GM21576 (cell line): Measurements from ENCODE around the gene SULT1C3.
"Not testable (repeated sequence)": the region's sequence is repeated elsewhere in the genome, so short reads cannot be mapped to it uniquely, and the experiment has no call there.

ENCODE experiments used
- ATAC-seq: cut with Tn5 transposase; IDR thresholded peaks from one replicate; pipeline ENCODE4 v1.9.1; 2021; ENCODE audit warnings: mild to moderate bottlenecking, moderate library complexity; ENCODE audit not compliant: unreplicated experiment

The SULT1C3 gene

DNA sequence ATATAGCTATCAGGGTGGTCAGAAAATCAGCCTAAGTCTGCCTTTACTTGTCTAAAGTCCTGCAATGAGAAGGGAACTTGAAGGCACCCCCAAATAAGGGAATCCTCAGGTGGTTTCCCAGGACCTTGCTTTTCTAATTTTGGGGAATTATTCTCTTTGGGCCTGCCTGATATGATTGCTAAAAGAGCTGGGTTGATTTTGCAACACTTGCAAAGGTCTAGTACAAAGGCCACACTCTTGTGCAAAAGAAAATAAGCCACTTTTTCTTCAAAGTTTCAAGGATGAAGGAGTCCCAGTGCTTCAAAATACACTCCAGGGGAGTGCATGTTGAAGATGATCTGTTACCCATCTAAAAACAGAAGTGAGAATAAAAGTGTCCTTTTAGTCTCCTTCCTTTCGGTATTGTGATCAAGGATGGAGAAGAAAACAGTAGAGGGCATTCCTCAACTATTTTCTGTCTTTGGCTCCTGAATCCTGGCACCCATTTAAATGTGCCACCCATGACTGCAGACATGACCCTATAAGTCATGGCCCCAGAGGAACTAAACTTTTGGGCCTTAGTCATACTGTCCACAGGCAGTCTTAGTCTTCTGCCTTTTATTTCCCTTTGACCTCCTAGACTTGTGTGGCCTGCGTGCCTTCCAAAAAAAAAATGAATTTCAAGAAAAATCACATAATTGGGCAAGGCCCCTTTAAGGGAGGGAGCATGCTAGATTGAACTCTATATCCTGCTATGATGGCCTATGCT is 5.1 kb downstream of the SULT1C3 start:
- ATAC-seq: no peak

DNA sequence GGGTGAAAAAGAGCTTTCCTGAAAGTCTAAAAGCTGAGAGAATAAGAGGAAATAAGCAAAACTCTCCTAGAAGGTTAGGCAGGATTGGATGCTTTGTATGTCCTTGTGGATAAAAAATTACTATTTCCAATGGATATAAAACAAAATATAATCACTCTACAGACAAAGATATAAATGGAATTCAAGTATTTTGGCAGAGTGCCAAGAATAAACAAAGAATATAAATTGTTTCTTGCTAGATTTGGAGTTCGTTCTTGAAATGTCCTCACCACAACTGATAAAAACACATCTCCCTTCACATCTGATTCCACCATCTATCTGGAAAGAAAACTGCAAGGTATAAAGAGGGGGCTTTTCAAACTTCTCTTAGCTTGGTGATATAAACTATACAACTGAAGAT is 13.3 kb downstream of the SULT1C3 start:
- no peak for ATAC-seq

GRCh38 chr2:108257757-108258331 is 18.1 kb downstream of the SULT1C3 start:
- no peak for ATAC-seq

DNA sequence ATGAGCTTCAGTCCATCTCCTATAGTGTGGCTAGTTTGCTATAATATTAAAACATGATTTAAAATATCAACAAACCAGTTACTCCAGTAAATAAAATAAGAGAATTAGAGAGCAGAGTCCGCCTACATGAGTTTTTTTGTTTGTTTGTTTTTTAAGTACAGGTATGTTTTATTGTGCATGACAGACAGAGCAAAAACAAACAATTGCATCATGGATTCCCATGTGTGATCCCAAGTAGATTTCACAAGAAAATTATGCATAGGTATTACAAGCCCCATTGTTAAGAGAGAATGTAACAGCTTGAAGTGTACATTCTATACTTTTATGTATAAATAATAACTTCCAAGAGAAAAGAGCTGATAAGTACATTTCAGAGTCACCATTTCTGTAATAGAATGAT is 21.0 kb downstream of the SULT1C3 start:
- no peak for ATAC-seq

DNA sequence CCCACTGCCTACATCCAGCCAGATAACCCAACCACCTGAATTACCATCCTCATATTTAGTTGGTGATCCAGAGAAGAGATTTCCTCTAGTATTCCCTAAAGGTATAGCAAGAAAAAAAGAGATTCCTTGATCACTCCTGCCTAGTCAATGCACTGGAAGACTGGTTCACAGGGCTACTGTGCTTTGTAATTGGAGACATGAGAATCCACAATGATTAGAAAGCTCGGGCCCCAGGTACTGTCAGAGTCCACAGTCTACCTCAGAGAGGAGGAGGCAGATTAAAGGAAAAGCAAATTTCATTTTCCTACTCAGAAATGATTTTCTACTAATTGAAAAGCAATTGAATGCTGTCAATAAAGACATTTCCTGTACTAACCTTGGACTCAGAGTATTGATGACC is 22.3 kb downstream of the SULT1C3 start:
- ATAC-seq: no peak

DNA sequence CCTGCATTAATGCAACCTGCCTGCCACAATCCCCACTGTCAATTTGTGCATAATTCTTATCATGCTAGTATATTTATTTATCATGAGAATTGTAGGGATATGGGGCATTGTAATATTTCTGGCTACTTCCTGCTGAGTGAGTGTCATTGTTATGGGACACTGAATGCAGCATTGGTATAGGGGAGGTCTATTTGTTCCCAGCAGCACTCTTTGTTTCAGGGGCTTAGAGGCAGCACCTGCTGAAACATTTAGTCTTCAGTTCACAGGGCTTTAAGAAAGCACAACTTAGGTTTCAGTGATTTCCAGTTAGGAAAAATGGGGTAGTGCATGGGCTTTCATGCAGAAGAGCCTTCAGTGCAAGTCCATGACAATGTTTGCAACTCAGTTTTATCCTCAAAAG is 23.6 kb downstream of the SULT1C3 start:
- ATAC-seq: no peak

GRCh38 chr2:108266218-108266617 is 26.4 kb downstream of the SULT1C3 start:
- ATAC-seq: no peak

DNA sequence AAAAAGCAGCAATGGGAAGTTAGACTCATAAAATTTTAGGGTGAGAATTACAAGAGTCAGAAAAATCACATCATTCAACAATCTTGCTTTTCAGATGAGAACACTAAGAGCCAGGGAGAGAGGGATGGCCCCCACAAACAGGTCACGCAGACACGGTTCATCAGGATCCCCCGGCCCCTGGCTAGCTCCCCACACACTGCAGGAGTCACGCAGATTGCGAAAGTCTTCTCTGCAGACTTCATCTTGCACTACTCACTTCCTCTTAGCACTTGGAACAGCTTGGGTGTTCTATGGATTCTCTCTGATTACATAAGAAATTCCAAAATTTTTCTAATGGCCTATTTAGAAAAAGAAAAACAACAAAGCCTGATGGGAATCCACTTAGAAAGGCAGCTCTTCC is 27.3 kb downstream of the SULT1C3 start:
- no peak for ATAC-seq

DNA sequence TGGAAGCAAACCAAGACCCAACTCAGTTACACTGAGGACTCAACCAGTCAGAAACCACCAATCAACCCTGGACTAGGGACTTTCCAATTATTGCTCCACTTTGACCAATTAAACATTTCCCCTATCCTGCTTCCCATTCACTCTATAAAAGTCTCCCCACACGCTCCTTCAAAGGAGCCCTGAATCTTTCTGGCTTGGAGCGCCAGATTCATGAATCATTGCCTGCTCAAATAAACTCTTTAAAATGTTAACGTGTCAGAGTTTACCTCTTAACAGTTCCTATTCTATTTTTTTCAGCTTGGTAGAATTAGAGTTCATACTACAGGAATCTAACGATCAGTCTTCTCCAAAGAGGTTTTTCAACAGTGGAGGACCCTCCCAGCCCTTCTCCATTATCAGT is 28.2 kb downstream of the SULT1C3 start:
- ATAC-seq: no peak

GRCh38 chr2:108270346-108270745 is 30.6 kb downstream of the SULT1C3 start:
- no peak for ATAC-seq

DNA sequence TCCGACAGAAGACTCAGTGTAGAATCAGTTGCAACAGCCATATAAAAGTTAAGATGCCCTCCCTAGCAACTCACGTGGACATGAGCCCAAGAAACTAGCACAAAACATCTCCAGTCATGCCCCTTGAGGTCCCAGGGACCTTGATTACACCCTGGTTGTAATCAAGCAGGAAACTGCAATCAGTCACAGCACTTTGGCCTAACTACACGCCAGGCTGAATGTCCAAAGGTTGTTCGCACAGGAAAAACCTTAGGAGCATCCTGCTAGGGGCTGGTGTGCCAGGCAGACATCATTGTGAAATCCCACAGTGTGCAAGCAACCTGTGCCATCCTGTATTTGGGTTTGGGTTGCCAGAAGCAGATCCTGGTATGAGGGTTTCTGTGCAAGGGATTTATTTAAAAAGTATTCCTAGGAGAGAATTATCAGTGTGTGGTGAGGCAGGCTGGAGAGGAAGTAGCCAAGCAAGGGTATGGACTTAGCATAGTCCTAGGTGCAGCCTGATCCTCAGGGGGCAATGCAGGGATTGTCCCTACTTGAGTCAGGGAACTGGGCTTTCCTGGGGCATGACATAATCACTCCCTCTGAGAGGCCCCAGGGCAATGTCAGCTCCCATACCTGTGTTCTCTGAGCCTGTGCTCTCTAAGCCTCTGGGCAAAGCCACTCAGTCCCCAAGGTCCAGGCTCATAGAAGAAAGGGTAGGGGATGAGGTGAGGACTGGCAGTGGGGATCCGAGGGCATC is 31.2 kb downstream of the SULT1C3 start:
- no peak for ATAC-seq

GRCh38 chr2:108271691-108272253 is 32.0 kb downstream of the SULT1C3 start:
- ATAC-seq: no peak

GRCh38 chr2:108278631-108279030 is 38.9 kb downstream of the SULT1C3 start:
- ATAC-seq: no peak

DNA sequence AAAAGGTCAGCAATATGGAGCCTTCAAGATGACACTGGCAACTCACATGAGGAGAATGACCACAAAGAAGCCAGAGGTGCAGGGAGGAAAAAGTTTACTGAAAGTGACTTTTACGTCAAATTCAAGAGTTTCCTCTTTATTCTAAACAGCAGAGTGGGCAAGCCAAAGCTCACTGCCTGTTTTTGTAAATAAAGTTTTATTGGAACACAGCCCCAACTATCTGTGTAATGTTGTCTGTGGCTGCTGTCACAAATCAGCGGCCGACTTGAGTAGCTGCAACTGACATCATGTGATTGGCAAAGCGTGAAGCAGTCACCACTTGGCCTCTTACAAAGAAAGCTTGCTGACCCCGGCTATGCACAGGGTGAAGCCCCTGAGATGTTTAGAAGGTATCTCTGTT is 39.7 kb downstream of the SULT1C3 start:
- ATAC-seq: no peak

DNA sequence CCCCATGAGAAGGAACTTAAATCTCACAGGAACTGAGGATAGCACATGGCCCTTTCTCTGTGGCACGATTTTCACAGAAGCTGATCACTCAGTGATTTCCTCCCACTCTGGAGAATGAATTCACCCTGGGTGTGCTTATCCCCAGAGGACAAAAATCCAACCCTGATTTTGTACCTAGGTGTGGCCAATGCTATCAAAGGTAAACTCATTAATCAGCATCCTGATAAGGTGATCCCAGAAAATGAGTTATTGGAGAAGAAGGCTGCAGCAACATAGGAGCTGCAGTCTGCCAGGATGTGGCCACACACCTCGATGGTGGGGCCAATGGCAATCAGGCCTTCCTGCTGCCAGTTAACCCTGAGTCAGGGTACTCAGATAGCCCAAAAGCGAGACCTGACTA is 40.7 kb downstream of the SULT1C3 start:
- no peak for ATAC-seq

DNA sequence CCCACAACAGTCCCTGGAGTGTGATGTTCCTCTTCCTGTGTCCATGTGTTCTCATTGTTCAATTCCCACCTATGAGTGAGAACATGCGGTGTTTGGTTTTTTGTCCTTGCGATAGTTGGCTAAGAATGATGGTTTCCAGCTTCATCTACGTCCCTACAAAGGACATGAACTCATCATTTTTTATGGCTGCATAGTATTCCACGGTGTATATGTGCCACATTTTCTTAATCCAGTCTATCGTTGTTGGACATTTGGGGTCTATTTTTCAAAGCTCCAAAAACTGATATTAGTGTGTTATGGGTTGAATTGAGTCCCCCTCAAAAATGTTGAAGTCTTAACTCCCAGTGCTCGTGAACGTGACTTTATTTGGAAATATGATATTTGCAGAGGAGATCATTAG is 44.8 kb downstream of the SULT1C3 start:
- not testable (repeated sequence) for ATAC-seq

- no peak for ATAC-seq
Measured at GRCh38 chr2:108285616-108286015, 45.8 kb downstream of the SULT1C3 start.

GRCh38 chr2:108287169-108287568 is 47.4 kb downstream of the SULT1C3 start:
- ATAC-seq: no peak

DNA sequence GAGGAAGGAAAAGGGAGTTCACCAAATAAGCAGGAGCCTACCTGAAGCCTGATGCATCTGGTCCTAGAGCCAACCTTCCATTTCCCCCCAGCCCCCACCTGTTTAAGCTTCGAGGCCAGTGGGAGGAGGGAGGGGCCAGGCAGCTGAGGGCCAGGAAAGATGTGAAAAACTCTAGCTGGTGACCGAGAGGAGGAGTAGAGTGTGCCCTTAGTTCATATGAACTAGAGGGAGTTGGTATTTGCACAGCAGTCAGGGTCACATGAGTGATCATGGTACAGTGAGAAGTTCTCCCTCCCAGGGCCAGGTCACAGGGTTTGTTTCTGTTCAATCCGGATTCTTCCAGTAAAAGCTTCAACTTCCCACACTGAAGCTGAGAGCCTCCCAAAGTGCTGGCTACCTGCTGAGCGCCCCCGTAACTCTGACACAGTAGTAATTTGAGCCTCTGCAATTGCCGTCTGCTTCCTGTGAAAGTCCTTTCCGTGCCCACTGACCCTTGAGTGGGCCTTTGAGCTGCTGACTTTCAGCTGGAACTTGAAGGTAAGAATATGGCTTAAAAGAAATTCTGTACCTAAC is 48.9 kb downstream of the SULT1C3 start, which contains the start of gene SULT1C2:
Gene SULT1C2 (plus strand): TSS at position 362 of the 573 bp plus-strand sequence. CDS start 4,773 bp downstream, outside the sequence.
- no peak for ATAC-seq

- no peak for ATAC-seq
Measured at GRCh38 chr2:108293850-108294249, 54.1 kb downstream of the SULT1C3 start.

- no peak for ATAC-seq
Measured at GRCh38 chr2:108297436-108298141, 57.8 kb downstream of the SULT1C3 start.
